Coronary artery (tissue), 2 donors: ENCODE results near the gene LINC01488.

Experiments
- DNase-seq: peaks from one replicate; pipeline ENCODE4 v3.0.0-alpha.2; 2017; ENCODE audit warnings: low spot score
- H3K27ac ChIP-seq, 2 donors: fragments of 200-600 bp; sonication (generic); one replicate each; pipeline ENCODE4 v1.5.1; 2016 to 2019
- H3K4me3 ChIP-seq: fragments of 200-600 bp; sonication (generic); 2 replicates; pipeline ENCODE4 v1.5.1; 2016; ENCODE audit warnings: mild to moderate bottlenecking, moderate library complexity
- TF ChIP-seq, protein P1 (sequence below): fragments of 200-600 bp; sonication (generic); IDR thresholded peaks from one replicate; pipeline ENCODE4 v1.5.1; 2019; ENCODE audit warnings: antibody characterized with exemption

Gene LINC01488

DNA sequence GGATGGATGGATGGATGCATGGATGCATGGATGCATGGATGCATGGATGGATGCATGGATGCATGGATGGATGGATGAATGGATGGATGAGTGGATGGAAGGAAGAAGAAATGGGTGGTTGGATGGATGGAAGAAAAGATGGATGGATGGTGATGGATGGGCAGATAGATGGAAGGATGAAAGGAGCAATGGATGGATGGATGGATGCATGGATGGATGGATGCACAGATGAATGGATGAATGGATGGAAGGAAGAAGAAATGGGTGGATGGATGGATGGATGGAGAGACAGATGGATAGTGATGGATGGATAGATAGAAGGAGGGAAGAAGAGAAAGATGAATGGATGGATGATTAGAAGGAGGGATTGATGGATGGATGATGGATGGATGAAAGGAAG, 30.2 kb upstream of the LINC01488 start:
- H3K27ac ChIP-seq = no peak overlapping the region
- H3K4me3 ChIP-seq = no peak overlapping the region
- TF ChIP-seq, protein P1, sequence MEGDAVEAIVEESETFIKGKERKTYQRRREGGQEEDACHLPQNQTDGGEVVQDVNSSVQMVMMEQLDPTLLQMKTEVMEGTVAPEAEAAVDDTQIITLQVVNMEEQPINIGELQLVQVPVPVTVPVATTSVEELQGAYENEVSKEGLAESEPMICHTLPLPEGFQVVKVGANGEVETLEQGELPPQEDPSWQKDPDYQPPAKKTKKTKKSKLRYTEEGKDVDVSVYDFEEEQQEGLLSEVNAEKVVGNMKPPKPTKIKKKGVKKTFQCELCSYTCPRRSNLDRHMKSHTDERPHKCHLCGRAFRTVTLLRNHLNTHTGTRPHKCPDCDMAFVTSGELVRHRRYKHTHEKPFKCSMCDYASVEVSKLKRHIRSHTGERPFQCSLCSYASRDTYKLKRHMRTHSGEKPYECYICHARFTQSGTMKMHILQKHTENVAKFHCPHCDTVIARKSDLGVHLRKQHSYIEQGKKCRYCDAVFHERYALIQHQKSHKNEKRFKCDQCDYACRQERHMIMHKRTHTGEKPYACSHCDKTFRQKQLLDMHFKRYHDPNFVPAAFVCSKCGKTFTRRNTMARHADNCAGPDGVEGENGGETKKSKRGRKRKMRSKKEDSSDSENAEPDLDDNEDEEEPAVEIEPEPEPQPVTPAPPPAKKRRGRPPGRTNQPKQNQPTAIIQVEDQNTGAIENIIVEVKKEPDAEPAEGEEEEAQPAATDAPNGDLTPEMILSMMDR = no peak
- no peak for DNase-seq

DNA sequence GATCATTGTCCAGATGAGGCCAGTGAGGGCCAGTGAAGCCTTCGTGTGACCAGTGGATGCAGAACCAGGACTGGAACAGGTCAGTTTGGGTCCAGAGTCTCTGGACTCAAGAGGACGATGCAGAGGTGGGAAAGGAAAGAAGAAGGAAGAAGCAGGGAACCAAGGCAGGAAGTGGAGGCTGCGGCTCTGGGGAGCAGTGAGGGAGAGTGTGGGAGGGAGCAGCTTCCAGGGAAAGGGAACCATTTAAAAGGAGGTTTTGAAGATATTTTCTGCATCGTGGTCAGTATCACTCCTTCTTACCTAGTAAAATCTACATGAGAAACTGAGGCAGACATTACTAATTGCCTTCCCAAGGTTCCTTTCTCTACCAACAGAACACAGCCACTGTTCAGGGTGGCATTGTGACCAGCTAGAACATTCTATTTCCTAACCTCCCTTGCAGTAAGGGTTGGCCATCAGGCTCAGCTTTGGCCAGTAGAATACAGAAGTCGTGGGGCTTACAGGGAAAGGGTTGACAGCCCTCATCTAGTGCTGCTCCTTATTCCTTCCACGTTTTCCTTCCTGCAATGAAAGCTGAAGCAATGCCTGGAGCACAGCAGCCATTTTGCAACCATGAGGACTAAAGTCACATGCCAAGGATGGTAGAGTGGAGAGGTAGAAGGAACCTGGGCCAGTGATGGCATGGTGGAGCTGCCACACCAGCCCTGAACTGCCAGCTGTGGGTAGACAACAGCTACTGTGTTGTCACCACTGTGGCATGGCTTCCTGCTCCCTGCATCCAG, 29.1 kb upstream of the LINC01488 start:
- Histone ChIP-seq H3K4me3 (no peak overlapping the region), H3K27ac (no peak overlapping the region)
- no peak for DNase-seq
- TF ChIP-seq, protein P1 = no peak

DNA sequence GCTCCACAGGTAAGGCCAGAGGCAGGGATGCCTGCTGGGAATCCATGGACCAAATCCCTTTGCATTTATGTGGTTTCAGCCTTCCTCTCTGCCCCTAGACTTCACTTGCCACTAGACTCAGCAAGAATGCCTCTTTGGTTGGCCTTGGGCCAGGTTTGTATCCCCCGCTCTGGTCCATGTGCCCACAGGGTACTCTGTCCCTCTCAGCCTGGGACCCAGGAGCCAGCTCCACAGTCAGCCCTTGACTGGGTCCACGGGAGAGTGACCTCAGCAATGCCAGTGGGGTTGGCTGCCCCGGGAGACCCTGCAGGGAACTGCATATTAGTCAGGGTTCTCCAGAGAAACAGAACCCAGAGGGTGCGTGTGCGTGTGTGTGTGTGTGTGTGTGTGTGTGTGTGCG, 28.3 kb upstream of the LINC01488 start:
- H3K4me3 ChIP-seq = no peak overlapping the region
- no peak overlapping the region for H3K27ac ChIP-seq
- DNase-seq = no peak
- TF ChIP-seq, protein P1 = no peak

DNA sequence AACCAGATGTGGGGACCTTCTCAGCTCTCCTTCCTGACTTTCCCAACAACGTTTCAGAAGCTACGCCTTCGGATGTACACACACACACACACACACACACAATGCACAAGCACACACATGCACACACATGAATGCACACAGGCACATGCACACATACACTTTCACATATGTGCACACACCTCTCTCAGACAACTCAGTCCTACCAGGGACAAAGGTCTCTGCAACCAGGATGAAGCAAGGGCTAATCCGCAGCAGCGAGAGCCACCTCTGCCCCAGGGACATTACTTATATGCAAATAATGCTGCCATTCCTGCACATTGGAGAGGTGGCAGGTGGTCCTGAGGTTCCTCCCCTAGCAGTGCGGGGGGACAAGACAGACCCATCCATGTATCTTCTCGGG, 27.4 kb upstream of the LINC01488 start:
- DNase-seq = no peak

DNA sequence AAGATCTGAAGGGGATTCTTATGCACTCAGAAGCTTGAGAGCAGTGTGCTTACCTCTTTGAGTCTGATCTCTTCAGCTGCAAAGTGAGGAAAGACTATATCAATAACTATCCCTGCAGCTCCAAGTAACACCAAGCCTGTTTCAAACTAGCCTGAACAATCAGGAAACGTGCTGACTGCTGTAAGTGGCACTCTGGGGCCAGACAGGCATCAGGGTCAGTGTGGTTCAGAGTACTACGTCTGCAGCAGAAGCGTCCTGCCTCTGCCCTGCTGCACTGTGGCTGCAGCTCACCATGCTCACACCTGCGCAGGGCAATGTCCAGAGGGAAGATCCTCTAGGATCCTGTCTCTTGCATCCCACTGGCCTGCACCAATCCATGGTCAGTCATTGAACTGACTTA, 25.5 kb upstream of the LINC01488 start:
- DNase-seq = no peak
- no peak overlapping the region for H3K27ac ChIP-seq
- H3K4me3 ChIP-seq = no peak overlapping the region
- TF ChIP-seq, protein P1 = no peak

More for the DNA sequence above, 27.4 kb upstream of the LINC01488 start:
- TF ChIP-seq, protein P1 = no peak
- no peak overlapping the region for H3K4me3 ChIP-seq
- no peak overlapping the region for H3K27ac ChIP-seq

DNA sequence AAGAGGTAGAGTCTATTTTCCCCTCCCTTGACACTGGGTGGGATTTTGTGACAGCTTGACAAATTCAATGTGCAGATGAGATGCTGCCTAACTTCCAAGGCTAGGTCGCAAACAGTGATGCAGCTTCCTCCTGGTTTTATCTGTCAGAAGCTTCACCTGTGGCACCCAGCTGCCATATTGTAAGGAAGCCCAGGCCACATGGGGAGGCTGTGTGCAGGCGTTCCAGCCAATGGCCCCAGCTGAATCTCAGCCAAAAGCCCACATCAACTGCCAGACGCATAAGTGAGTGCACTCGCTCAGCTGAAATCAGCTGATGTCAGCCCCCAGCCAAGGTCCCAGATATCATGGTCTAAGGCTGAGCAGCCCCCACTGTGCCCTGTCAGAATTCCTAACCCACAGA, 24.8 kb upstream of the LINC01488 start:
- H3K27ac ChIP-seq = no peak overlapping the region
- TF ChIP-seq, protein P1 = no peak
- H3K4me3 ChIP-seq = no peak overlapping the region
- DNase-seq = no peak

DNA sequence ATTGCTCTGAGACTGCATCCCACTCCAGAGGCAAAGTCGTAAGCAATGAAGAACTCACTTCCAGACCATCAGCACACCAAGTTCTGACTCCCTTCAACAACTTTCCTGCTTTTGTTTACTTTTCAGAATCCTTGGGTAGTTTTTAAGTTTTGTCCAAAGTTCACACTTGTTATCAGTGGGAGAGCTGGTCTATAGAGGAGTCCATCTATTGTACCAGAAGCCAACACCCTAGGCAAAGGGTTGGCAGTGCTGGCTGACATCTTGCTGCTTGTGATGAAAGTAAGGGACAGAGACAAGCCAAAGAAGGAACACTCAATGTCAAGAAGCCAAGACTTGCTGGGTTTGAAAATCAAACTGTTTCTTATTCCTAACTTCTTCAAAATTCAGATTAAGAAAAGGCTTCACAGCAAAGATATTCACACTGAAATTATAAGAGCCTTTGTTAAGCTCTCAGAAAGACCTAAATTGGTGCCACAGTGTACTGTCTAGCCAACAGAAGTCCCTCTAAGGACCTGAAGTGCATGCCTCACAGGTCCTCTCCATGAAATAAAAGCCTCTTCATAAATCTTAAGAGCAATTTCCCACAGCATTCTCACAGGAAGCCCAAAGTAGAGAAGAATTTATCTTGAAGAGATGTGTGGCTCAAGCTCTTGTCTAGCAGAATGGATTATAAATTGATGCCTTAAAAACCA, 21.5 kb upstream of the LINC01488 start:
- no peak for DNase-seq
- TF ChIP-seq, protein P1 = no peak
- Histone ChIP-seq H3K27ac (no peak overlapping the region), H3K4me3 (no peak overlapping the region)
